ENCODE data around the gene CERK.

DNA sequence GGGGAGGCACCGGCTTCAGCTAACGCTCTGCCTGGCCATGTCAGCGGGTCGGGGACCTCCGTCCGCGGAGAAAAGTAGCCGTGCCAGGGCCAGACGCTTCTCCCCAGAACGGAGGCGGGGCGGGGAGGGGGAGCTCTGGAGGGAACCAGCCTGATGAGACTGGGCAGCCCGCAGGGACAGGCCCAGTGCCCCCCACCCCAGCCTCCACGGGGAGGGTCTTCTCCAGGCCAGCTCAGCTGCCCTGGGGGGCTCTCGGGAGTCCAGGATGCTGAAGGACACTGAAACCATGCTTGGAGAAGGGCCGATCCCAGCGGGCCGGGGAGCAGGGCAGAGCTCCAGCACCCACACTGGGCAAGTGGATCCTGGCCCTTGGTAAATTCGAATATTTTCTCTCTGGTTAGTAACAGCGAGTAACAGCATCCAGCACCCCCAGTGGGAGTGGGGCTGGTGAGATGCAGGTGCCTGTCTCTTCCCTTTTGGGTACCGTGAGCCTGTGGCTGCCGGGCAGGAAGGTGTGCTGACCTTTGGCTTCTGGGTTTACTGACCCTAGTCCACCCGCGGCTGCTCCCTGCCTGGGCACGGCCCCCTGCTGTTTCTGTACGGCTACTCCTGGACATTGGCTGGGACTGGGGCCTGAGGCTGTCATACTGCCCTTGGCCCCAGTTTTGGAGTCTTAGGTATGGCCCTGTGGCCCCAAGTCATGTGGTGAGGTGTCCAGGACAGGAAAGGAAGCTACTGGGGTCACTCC is 82.0 kb downstream of the CERK start:
- TF ChIP-seq EP300 (conservative IDR thresholded peaks at IDR 0.05; ENCODE audit: poor library complexity, severe bottlenecking) (no peak), SMC3 (conservative IDR thresholded peaks at IDR 0.05; ENCODE audit: poor library complexity) (no peak), EZH2 (IDR thresholded peaks at IDR 0.05; ENCODE audit: borderline replicate concordance, insufficient read depth, low read length, poor library complexity, severe bottlenecking) (no peak), POLR2AphosphoS5 (IDR thresholded peaks at IDR 0.05) (no peak), RAD21 (conservative IDR thresholded peaks at IDR 0.05) (no peak), MXI1 (conservative IDR thresholded peaks at IDR 0.05; ENCODE audit: poor library complexity, severe bottlenecking) (no peak), TAF1 (IDR thresholded peaks at IDR 0.05; ENCODE audit: low read depth) (no peak)
- TF ChIP-seq, protein P1, sequence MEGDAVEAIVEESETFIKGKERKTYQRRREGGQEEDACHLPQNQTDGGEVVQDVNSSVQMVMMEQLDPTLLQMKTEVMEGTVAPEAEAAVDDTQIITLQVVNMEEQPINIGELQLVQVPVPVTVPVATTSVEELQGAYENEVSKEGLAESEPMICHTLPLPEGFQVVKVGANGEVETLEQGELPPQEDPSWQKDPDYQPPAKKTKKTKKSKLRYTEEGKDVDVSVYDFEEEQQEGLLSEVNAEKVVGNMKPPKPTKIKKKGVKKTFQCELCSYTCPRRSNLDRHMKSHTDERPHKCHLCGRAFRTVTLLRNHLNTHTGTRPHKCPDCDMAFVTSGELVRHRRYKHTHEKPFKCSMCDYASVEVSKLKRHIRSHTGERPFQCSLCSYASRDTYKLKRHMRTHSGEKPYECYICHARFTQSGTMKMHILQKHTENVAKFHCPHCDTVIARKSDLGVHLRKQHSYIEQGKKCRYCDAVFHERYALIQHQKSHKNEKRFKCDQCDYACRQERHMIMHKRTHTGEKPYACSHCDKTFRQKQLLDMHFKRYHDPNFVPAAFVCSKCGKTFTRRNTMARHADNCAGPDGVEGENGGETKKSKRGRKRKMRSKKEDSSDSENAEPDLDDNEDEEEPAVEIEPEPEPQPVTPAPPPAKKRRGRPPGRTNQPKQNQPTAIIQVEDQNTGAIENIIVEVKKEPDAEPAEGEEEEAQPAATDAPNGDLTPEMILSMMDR (IDR thresholded peaks at IDR 0.05; ENCODE audit: poor library complexity, severe bottlenecking), result no peak
- TF ChIP-seq, protein P2, sequence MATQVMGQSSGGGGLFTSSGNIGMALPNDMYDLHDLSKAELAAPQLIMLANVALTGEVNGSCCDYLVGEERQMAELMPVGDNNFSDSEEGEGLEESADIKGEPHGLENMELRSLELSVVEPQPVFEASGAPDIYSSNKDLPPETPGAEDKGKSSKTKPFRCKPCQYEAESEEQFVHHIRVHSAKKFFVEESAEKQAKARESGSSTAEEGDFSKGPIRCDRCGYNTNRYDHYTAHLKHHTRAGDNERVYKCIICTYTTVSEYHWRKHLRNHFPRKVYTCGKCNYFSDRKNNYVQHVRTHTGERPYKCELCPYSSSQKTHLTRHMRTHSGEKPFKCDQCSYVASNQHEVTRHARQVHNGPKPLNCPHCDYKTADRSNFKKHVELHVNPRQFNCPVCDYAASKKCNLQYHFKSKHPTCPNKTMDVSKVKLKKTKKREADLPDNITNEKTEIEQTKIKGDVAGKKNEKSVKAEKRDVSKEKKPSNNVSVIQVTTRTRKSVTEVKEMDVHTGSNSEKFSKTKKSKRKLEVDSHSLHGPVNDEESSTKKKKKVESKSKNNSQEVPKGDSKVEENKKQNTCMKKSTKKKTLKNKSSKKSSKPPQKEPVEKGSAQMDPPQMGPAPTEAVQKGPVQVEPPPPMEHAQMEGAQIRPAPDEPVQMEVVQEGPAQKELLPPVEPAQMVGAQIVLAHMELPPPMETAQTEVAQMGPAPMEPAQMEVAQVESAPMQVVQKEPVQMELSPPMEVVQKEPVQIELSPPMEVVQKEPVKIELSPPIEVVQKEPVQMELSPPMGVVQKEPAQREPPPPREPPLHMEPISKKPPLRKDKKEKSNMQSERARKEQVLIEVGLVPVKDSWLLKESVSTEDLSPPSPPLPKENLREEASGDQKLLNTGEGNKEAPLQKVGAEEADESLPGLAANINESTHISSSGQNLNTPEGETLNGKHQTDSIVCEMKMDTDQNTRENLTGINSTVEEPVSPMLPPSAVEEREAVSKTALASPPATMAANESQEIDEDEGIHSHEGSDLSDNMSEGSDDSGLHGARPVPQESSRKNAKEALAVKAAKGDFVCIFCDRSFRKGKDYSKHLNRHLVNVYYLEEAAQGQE (IDR thresholded peaks at IDR 0.05; ENCODE audit: borderline replicate concordance), result no peak
